Amygdala (tissue), 56 donors: ENCODE results near the gene CCDC30.
"Not testable (repeated sequence)": the region's sequence is repeated elsewhere in the genome, so short reads cannot be mapped to it uniquely, and the experiment has no call there.

ENCODE experiments used
- DNase-seq, 56 donors: peaks; one replicate each; lab custom pipeline; 2025; lab: John Stamatoyannopoulos, UW

The CCDC30 gene

DNA sequence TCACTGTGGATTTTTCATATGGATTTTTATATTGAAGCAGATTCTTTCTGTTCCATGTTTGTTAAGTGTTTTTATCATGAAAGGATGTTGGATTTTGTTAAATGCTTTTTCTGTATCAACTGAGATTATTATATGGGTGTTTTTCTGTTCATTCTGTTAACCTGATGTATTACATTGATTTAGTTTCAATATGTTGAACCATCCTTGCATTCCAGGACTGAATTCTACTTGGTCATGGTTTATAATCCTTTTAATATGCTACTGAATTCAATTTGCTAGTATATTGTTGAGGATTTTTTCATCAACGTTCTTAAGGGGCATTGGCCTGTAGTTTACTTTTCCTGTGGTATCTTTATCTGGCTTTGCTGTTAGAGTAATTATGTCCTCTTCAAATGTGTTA, 55.8 kb downstream of the CCDC30 start:
- no peak for DNase-seq

DNA sequence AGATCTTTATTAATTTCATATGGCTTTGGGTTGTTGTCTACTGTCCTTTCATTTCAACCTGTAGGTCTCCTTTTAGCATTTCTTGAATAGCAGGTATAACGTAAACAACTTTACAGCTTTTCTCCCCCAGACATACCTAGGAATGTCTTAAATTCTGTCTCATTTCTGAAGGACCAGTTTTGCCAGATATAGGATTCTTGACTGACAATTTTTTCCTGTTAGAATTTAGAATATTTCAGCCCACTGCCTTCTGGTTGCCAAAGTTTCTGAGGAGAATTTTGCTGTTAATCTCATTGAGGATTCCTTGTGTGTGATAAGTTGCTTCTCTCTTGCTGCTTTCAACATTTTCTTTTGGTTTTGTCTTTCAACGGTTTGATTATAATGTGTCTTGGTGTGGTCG, 60.1 kb downstream of the CCDC30 start:
- DNase-seq = no peak

DNA sequence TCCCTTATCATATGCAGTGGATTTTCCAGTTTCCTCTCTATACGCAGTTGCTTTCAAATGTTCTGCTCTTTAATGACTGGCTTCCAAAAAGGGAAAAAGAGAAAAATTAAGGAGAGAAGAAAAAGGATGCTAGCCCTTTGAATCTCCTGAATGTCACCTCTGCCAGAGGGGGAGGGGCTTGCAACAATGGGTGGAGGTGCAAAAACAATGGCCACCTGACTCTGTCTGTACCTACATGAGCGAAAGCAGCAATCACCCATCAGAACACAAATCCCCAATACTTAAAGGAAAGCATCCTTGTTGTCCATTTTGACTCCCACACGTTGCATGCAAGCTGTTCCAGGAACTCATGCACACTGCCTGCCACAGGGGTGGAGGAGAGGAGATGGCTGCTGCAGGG, 61.2 kb downstream of the CCDC30 start:
- no peak for DNase-seq

DNA sequence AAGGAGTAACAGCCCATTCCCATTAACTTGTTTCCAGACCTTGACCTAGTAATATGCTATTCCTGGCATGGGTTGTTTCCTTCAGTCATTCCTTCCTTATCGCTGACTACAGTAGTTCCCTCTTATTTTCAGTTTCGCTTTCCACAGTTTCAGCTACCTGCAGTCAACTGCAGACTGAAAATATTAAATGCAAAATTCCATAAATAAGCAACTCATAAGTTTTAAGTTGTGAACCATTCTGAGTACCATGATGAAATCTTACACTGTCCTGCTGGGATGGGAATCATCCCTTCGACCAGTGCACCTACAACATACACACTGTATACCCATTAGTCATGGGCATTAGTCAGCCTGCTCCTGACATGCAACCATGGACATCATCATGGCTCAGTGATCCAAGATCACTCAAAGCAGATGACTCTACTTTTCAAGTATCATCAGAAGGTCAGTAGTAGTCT, 66.7 kb downstream of the CCDC30 start:
- DNase-seq = no peak

DNA sequence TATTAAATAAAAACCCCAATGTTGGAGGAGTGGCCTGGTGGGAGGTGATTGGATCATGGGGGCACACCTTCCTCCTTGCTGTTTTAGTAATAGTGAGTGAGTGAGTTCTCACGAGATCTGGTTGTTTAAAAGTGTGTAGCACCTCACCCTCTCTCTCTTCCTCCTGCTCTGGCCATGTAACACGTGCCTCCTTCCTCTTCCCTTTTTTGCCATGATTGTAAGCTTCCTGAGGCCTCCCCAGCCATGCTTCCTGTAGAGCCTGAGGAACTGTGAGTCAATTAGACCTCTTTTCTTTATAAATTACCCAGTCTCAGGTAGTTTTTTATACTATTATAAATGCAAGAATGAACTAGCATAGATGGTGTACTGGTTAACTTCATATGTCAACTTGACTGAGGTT, 68.0 kb downstream of the CCDC30 start:
- no peak for DNase-seq

DNA sequence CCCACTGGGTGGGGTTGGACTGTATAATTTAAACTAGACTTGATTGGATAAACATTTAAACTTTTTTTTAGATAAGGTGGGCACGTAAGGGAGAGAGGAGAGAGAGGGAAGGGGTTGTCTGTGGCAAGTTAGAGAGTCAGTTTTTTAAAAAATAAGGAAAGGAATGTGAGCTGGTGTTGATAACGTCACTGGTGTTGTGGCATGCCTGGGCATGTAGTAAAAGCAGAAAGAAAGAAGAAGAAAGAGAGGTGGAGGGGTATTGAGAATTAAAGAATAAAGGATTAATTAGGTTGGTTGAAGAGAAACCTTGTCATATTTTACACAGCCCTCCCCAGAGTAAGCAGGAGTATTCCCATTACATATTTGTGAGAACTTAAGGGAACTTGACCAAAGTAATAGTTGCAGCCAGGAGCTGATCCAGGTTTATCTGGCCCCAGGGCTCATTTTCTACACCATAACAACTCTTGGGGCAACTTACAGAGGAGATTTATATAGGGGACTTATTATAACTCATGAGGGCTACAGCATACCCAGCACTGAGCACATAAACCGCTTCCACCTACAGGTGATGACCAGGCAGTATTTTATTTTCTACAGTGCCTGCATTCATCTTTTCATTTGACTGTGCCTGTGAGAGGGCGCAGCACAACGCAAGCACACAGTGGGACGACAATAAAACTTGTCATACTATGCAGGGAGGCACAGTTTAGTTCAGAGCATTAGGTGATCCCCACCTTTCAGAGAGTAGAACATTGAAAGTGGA, 70.2 kb downstream of the CCDC30 start:
- no peak for DNase-seq

DNA sequence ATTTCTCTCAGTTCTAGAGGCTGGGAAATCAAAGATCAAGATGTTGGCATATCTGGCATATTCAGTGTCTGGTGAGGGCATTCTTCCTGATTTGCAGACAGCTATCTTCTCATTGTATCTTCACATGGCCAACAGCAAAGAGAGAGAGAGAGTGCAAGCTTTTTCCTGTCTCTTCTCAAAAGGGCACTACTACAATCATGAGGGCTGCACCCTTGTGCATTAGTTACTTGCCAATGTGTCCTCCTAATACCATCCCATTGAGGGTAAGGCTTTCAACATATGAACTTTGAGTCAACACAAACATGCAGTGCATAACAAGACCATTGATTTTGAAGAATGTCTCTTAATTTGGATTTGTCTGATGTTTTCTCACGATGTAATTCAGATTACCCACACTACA, 78.0 kb downstream of the CCDC30 start:
- DNase-seq = no peak

DNA sequence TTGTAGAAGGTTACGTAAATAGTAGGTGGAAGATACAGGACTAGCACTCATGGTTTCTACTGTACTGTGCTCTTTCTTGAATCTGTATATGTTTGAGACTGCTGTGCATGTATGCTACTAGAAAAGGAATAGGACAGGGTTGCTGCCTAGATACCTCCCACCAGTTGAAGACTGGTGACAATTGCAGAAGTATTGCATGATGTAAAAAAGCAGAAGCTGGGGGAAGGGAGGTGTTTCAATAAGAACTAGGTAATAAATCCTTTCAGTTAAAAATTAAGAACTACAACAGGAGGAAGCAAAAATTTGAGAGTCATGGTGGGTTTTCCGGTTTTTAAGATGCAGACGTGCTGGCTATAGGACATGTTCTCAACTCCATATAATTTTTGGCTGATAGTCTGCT, 88.1 kb downstream of the CCDC30 start:
- DNase-seq = no peak

DNA sequence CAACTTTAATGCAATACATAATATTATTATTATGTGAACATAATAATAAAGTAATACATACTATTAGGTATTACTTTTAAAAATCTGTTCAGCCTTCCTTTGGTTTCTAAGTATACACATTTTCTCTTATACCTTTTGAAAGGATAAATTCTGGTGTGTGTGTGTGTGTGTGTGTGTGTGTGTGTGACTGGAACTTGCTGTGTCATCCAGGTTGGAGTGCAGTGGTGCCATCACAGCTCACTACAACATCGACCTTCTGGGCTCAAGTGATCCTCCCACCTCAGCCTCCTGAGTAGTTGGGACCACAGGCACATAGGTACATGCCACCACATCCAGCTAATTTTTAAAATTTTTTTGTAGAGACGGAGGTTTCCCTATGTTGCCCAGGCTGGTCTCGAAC, 88.5 kb downstream of the CCDC30 start:
- no peak for DNase-seq

DNA sequence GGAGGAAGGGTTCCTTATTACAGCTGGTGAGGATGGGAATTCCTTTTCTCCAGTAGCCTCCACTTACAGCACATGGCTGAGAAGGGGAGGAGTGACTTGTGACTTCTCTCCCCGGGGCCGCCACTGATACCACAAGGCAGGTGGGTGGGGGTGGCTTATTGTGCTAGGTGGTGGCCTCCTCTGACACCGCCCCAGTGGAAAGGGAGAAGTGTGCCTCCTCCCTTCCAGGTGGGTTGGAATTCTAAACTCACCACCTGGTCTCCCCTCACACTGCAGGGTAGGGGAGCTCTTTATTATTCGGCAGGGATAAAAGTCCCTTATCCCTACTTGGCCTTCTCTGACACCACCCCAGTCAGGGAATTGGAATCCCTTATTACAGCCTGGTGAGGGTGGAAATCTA, 89.5 kb downstream of the CCDC30 start:
- DNase-seq = no peak

DNA sequence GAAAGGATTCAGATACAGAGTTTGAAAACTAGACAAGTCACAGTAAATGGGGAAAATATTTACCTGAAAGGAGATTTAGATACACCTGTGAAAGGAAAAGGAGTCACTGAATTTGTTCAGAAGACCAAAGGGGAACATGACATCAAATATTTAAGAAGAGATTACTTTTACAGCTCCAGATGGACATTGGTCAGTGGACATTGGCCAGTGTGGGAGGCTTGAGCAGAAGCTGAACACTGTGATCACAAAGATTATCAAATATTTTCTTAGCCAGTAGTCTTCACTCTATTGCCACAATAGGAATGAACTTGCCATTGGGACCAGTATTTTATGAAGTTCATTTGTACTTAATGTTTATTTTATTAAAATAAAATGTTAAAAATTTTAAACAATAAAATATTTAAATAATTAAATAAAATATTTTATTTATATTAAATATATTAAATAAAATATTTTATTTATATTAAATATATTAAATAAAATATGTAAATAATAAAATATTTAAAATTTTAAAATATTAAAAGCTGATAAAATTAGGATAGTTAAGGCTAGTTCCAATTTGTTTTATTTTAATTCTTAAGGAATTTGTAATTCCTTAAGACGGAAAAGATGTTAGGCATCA, 94.3 kb downstream of the CCDC30 start:
- DNase-seq = no peak

DNA sequence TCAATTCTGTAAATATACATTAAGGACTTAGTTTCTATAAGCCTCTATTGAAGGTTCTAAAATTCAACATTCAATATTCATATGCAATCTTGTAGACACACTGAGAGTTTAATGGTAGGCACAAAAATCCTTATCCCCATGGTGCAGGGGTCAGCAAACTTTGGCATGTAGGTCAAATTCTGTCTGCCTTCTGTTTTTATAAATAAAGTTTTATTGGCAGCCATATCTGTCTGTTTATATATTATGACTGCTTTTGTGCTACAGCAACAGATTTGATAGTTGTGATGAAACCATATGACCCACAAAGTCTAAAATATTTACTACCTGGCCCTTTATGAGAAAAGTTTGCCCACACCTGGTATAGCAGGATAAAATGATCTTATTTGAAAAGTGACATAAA, 104.0 kb downstream of the CCDC30 start:
- DNase-seq = no peak

DNA sequence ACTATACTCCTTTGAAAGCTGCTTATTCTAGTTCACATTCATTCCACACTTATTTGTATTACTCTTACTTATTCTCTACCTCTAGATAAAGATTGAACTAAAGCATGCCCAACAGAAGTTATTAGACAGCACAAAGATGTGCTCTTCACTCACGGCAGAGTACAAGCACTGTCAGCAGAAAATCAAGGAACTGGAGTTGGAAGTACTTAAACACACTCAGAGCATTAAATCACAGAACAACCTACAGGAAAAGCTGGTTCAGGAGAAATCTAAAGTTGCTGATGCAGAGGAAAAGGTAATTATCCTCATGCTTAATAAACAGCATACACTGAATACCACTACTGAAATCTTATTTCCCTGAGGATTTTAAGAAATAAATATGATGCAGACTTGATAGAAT, 113.8 kb downstream of the CCDC30 start:
- DNase-seq = no peak

DNA sequence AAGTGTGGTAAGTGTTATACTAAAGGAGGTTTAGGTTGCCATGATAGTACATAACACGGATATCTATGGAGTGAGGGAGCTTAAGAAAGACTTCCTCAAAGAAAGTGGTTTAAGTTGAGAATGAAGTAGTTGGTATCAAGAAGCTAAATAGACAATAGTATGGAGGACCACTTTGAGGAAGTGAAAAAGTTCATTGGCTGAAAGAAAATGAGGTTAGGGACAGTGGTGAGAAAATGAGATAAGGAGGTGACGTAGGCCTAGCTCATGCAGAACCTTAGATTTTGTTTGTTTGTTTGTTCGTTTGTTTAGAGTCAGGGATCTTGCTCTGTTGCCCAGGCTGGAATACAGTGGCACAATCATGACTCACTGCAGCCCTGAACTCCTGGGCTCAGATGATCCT, 122.9 kb downstream of the CCDC30 start:
- DNase-seq = no peak

DNA sequence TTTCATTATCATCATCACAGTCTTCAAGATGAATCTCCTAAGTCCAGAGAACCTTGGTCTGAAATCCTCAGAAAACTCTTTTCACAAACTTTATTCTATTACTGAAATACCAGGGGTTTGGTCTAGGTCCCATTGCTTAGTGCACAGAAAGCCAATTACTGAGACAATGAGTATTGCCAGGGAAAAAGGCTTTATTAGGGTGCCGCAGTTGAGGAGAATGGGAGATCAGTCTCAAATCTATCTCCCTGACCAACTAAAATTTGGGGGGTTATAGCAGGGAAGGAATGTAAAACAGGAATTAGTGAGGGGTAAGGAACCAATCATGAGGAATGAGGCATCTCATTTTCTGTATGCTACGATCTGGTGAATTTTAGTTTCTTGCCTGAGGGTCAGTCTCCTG, 124.7 kb downstream of the CCDC30 start:
- DNase-seq = no peak

DNA sequence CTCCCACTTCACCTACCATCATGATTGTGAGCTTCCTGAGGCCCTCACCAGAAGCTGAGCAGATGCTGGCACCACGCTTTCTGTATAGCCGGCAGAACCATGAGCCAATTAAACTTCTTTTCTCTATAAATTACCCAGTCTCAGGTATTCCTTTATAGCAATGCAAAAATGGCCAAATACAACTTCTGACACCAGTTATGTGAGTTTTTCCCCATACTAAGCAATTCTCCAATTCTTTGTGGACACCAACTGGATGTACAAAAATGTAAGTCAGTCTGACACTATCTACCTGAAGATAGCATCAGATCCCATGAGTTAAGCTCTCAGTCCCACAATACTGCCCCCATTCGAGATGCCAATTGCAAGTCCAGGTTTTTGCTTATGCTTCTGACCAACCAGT, 129.7 kb downstream of the CCDC30 start:
- DNase-seq = no peak

DNA sequence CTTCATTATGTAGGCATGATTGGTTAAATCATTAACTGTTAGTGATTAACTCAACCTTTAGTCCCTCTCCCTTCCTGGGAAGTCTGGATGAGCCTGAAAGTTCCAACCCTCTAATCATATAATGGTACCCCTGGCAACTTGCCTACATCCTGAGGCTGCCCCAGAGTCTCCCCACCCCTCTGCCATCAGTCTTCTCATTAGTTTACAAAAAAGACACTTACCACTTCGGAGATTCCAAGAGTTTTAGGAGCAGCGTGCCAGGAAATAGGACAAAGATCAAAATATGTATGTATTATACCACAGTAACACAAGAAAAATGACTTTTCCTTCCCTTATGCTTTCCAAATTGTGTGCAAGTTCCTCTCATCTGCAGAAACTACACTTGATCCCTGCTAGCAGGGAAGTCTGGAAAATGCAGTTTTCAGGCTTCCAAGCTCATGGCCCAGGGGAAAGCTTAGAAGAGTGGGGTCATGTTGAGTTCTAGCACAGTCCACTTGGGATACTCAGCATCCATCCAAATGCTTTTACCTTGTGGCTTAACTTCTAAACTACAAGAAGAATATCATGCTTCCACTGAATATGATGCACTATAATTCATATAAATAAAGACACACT, 130.5 kb downstream of the CCDC30 start:
- DNase-seq = no peak

DNA sequence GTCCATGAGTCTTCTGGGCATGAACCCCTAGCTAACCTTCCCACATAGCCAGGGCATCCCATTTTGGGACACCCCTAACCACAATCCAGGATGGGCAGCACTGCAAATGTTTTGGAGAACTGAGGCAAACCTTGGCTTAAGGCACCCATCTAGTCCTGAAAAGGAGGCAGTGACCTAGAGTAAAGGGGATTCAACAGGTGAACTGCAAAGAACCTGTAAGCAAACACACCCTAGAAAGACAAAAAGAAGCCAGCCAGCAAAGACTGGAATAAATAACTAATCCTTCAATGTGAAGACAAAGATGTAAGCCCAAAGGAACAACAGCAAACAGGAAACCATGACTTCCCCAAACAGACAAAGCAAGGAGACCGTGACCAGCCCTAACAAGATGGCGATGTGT, 138.4 kb downstream of the CCDC30 start:
- DNase-seq = no peak

DNA sequence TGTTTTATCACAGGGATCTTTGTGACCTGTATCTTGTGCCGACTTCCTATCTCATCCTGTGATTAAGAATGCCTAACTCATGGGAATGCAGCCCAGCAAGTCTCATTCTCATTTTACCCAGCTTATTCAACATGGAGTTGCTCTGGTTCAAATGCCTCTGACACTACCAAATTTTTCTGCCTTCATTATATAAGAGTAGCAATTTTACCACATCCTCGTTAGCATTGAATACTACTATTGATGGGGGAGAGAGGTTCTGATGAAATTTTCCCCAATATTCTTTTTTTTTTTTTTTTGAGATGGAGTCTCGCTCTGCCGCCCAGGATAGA, 150.7 kb downstream of the CCDC30 start:
- DNase-seq = no peak

DNA sequence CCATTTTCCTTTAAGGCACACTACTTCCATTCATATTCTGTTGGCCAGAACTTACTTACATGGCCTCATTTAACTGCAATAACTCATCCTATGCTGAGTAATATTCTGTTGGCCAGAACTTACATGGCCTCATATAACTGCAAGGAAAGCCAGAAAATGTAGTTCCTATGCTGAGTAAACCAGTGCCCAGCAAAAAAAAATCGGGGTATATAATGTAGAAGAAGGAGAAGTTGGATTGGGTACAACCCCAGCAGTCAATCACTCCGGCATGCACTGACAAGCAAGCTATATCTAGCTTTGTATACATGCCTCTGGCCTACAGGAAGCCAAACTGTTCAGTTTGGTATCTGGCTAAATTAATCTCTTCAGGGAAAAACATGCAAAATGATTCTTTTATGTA, 155.8 kb downstream of the CCDC30 start:
- no peak for DNase-seq

DNA sequence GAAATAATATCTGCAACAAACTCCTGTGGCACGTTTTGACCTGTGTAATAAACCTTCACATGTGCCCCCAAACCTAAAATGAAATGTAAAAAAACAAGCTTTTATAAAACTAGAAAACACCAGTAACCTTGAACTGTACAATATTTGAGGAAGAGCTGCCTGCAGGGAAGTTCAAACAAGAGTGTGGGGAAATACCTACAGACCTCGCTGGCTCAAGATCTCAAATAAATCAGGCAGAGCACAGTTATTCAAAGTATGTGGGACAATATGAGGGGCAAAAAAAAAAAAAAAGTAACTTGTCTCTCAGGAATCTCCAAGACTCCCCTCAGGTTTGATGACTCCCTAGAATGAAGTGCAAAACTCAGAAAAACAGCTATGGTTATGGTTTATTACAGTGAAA, 157.2 kb downstream of the CCDC30 start:
- no peak for DNase-seq

DNA sequence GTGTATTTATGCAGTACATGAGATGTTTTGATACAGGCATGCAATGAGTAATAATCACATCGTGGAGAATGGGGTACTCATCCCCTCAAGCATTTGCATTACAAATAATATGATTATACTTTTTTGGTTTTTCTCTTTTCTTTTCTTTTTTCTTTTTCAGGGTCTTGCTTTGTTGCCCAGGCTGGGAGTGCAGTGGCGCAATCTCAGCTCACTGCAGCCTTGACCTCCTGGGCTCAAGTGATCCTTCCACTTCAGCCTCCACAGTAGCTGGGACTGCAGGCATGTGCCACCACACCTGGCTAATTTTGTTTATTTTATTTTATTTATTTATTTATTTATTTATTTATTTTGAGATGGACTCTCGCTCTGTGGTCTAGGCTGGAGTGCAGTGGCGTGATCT, 158.1 kb downstream of the CCDC30 start:
- DNase-seq = not testable (repeated sequence)
